ENCODE data around the gene CD40. TPM values are rescaled to one million over a fixed set of nuclear protein-coding genes. Genes with fewer than 3 reads are reported as not detected.
A peak's percentile ranks its signal among the peaks of the same experiment; 100 is the strongest.
"Not testable (repeated sequence)": the region's sequence is repeated elsewhere in the genome, so short reads cannot be mapped to it uniquely, and the experiment has no call there.

The CD40 gene
- total RNA-seq, 1 donor from 2014 or later, result 6.6 TPM

DNA sequence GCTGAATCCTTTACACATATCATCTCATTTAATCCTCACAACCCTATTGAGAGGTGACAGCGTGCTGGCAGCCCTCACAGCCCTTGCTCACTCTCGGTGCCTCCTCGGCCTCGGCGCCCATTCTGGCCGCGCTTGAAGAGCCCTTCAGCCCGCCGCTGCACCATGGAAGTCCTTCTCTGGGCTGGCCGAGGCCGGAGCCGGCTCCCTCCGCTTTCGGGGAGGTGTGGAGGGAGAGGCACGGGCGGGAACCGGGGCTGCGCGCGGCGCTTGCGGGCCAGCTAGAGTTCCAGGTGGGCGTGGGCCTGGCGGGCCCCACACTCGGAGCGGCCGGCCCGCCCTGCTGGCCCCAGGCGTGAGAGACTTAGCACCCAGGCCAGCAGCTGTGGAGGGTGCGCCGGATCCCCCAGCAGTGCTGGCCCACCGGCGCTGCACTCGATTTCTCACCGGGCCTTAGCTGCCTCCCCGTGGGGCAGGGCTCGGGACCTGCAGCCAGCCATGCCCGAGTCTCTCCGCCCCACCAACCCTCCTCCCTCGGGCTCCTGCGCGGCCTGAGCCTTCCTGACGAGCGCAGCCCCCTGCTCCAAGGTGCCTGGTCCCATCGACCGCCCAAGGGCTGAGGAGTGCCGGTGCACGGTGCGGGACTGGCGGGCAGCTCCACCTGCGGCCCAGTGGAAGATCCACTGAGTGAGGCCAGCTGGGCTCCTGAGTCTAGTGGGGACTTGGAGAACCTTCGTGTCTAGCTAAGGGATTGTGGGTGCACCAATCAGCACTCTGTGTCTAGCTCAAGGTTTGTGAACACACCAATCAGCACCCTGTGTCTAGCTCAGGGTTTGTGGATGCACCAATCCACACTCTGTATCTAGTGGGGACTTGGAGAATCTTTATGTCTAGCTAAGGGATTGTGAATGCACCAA, 26.2 kb upstream of the CD40 start:
- not testable (repeated sequence) for ATAC-seq; DNase-seq (ENCODE audit: low spot score)

DNA sequence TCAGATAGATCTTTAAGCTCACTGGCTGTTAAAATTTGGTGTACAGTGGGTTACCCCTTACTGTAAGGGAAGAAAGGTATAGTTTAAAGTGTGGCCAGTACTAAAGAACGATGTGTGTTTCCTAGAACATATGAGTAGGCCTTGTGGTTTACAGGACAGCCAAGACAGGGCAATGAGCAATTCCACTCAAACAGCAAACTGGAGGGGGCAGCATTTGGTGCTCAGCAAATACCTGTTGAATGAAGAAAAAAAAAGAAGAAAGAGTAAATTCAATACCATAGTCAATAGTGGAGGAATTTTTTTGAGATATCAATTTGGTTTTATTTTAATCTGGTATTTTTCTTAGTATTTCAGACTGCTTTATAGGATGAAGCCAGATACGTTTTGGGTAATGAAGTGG, 24.6 kb upstream of the CD40 start:
- no peak for ATAC-seq
- DNase-seq (ENCODE audit: low spot score), result no peak

DNA sequence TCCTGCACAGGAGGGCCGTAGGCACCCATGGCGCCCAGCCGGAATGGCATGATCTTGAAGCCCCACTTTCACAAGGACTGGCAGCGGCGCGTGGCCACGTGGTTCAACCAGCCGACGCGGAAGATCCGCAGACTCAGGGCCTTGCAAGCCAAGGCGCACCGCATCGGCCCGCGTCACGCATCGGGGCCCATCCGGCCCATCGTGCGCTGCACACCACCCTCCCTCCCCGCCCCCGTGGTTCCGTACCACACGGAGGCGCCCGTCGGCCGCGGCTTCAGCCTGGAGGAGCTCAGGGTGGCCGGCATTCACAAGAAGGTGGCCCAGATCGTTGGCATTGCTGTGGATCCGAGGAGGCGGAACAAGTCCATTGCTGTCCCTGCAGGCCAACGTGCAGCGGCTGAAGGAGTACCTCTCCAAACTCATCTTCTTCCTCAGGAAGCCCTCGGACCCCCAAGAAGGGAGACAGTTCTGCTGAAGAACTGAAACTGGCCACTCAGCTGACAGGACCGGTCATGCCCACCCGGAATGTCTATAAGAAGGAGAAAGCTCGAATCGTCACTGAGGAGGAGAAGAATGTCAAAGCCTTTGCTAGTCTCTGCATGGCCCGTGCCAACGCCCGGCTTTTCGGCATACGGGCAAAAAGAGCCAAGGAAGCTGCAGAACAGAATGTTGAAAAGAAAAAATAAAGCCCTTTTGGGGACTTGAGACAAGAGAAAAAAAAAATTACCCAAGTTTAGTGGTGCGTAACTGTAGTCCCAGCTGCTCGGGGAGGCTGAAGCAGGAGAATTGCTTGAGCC, 18.4 kb upstream of the CD40 start:
- no peak for DNase-seq (ENCODE audit: low spot score)
- peak; percentile 35 for ATAC-seq

DNA sequence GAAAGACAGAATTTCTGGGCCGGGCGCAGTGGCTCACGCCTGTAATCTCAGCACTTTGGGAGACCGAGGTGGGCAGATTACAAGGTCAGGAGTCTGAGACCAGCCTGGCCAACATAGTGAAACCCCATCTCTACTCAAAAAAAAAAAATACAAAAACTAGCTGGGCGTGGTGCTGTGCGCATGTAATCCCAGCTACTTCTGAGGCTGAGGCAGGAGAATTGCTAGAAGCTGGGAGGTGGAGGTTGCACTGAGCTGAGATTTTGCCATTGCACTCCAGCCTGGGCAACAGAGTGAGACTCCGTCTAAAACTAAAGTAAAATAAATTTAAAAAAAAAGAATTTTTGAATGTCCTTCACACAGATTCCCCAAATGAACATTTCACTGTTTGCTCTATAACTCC, 17.7 kb upstream of the CD40 start:
- ATAC-seq, result not testable (repeated sequence)

DNA sequence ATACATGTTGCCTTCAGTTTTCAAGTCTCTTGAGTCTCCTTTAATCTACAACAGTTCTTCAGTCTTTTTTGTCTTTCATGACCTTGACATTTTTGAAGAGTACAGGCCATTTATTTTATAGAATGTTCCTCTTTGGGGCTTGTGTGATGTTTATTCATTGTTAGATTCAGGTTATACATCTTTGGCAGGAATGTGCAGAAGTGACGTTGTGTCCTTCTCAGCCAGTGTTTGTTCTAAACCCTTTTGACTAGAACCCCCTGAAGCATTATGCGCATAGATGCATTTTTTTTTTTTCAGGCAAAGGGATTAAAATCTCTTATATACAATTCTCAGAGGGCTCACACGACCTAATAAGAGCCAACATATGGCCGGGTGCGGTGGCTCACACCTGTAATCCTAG, 17.1 kb upstream of the CD40 start:
- ATAC-seq, result no peak

More for the DNA sequence above, 17.7 kb upstream of the CD40 start:
- not testable (repeated sequence) for DNase-seq (ENCODE audit: low spot score)

DNA sequence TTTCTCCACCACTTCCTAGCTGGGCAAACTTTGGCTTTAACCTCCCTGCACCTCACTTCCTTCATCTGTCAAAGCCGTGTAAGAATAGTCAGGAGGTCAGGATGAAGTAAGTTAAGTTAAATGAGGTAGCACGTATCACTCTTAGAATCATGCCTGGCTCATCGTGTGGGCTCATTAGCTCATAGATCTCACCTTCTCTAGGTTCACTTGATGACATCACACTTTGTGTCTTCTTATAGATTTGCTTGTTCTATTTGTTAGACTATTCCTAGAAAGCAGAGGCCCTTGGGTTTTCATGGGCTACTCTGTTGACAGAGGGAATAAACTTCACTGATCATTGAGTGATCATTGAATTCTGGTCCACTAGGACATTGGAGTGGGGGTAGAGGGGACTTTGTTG, 16.2 kb upstream of the CD40 start:
- ATAC-seq, result no peak

More for the DNA sequence above, 17.1 kb upstream of the CD40 start:
- no peak for DNase-seq (ENCODE audit: low spot score)

DNA sequence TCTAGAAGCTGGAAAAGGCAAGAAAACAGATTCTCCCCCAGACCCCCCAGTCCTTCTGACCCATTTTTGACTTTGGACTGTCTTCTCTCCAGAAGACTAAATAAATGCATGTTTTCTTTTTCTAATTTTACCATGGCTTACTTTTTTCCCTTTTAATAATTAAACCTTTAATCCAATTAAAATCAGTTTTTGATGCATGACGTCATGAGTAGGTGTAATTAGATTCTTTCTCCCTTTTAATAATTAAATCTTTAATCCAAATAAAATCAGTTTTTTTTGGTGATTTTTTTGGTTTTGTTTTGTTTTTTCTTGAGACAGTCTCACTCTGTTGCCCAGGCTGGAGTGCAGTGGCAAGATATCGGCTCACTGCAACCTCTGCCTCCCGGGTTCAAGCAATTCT, 15.2 kb upstream of the CD40 start:
- ATAC-seq, result no peak
- DNase-seq (ENCODE audit: low spot score), result no peak

More for the DNA sequence above, 16.2 kb upstream of the CD40 start:
- no peak for DNase-seq (ENCODE audit: low spot score)

DNA sequence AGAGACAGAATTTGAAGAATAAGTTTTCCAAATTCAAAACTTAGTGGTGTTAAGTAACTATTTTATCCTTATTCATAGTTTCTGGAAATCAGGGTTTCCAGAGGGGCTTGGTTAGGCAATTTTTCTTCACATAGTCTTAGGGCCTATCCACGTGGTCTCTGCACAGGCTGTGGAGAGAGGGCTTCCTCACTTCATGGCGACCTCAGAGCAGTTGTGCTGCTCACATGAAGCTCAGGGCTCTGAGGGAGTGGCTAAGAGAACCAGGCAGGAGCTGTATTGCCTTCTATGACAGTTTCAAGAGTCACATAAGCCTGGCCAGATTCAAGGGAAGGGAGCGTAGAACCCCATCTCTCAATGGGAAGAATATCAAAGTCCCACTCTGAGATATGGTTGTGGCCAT, 13.9 kb upstream of the CD40 start:
- DNase-seq (ENCODE audit: low spot score) (no peak), ATAC-seq (no peak)

DNA sequence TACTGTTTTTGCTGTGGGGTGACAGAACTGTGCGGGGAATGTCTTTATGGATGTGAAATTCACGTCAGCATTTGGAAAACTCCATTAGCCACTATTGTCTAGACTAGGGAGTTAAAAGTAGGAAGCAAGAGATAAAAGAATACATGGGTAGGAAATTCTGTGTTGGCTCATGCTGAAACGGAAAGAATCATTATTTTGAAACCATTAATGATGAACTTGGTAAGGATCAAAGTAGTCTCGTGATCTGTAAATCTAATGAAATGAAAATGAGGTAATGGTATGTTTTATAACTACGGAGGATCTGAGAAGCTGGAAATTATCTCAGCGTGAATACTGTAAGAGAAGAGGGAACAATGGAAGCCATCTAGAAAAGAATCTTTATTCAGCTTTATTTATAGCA, 11.1 kb upstream of the CD40 start:
- DNase-seq (ENCODE audit: low spot score) (no peak), ATAC-seq (no peak)

DNA sequence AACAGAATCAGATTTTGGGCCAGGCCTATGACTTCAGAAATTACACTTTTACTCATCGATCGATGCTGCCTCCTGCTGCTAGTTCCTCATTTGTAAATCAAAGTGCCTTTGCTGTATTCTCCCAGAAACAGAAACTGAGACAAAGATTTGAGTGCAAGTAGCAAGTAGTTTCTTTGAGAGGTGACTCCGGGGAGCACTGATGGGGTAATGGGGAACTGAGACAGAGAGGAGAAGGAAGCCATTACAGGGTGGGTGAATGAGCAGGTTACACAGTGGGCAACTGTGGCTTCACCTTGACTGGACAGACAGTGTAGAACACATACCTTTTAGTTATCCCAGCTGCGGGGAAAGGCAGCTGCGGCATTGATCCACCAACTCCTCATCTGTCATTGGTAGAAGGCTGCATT, 9.7 kb upstream of the CD40 start:
- no peak for ATAC-seq
- no peak for DNase-seq (ENCODE audit: low spot score)

DNA sequence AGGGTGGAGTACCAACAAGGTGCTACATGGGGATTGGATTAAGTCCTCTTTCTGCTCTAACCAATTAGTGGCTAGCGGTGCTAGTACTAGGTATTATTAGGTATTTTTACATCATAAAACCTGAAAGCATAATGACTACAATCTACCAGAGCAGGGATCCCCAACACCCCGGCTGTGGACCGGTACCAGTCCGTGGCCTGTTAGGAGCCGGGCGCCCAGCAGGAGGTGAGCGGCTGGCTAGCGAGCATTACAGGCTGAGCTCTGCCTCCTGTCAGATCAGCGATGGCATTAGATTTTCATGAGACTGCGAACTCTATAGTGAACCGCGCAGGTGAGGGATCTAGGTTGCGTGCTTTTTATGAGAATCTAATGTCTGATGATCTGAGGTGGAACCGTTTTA, 9.1 kb upstream of the CD40 start:
- ATAC-seq, result no peak
- DNase-seq (ENCODE audit: low spot score), result no peak

DNA sequence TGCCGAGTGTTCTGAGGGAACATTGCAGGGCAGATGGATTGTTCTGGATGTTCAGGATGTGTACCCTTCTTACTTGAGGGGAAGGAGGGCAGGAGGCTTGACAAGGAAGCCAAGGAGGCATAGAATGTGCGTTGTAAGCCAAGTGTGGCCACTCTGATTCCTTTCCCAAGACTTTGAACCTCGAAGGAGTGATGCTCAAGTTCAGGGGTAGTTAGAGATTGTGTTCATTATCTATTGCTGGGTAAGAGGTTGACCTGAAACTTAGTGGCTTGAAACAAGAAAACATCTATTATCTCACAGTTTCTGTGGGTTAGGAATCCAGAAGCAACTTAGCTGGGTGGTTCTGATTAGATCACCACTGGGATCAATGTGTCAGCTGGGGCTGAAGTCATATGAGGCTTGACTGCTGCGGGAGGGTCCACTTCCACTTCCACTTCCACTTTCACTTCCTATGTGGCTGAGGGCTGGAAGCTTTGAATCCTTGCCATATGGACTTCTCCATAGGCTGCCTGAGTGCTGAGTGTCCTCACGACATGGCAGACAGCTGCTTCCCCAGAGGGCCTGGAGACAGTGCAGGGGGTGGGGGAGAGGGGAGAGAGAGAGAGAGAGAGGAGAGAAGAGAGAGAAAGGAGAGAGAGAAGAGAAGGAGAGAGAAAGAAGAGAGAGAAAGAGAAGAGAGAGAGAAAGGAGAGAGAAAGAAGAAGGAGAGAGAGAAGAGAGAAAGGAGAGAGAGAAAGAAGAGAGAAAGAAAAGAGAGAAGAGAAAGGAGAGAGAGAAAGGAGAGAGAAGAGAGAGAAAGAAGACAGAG, 6.9 kb upstream of the CD40 start:
- no peak for DNase-seq (ENCODE audit: low spot score)
- peak; percentile 43 for ATAC-seq

DNA sequence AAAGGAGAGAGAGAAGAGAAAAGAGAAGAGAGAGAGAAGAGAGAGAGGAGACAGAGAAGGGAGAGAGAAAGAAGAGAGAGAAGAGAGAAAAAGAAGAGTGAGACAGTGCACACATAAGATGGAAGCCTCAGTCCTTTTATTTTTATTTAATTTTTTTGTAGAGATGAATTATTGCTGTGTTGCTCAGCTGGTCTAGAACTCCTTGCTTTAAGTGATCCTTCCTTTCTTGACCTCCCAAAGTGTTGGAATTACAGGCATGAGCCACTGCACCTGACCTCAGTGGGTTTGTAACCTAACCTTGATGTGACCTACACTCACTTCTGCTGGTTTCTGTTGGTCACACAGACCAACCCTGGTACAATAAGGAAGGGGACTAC, 6.3 kb upstream of the CD40 start:
- ATAC-seq (no peak), DNase-seq (ENCODE audit: low spot score) (no peak)

DNA sequence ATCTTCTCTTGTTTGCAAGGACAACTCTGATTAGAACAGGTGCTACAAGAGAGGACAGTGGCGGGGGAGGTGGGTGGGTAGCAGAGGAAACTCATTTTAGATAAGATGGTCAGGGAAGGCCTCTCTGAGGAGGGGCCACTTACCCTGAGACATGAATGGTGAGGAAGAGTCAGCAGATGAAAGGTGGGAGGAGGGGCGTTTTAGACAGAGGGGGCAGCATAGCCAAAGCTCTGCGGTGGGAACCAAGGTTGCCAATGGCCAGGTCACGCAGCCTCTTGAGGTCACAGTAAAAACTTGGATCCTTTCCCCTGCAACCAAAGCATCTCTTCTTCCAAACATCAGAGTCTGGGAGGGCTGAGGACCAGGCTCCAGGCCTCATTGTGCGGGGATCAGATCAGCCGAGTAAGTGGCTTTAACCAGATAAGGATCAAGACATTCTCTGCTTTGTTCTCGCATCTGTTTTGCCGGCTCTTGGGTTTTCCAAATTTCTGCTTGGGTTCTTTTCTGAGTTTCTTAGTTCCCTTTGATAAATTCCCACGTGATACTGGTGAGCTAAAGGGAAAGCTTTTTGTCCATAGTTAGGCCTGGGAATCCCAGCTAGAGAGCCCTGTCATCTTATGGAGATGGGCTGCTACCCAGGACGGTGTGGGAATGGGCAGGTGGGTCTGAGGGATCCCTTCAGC, 5.5 kb upstream of the CD40 start:
- DNase-seq (ENCODE audit: low spot score) (no peak), ATAC-seq (no peak)

DNA sequence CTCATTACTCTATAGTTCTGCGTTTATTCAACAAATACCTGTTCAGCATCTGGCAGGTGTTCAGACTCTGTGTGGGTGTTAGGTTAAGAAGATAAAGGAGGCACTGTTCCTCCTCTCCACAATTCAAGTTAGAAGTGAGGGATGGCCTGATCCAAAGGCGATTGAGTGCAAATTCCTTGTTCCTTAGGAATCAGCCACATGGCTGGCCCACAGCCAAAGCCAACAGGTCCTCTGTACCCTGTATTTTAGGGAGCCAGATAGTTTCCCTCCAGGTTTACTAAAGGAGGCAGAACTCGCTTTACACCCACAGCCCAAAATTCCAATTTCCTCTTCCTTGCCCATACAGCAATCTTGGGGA, 5.0 kb upstream of the CD40 start:
- ATAC-seq, result no peak
- DNase-seq (ENCODE audit: low spot score), result no peak

DNA sequence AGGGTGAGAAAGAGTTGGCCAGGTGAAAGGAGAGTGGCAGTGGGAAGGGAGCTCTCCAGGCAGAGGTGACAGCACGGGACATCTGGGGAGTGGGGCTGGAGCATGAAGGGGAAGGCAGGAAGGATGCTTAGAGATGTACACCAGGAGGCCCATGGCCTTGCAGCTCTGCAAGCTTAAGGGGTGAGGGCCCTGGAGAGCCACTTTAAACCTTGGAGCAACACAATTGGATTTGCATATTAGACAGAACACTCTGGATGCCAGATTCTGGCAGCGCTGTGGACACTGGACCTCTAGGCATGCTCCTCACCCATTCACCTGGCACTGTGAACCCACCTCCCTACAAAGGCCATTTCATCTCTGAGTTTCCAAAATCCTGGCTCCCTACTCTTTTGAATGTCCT, 3.7 kb upstream of the CD40 start:
- ATAC-seq (no peak), DNase-seq (ENCODE audit: low spot score) (no peak)

DNA sequence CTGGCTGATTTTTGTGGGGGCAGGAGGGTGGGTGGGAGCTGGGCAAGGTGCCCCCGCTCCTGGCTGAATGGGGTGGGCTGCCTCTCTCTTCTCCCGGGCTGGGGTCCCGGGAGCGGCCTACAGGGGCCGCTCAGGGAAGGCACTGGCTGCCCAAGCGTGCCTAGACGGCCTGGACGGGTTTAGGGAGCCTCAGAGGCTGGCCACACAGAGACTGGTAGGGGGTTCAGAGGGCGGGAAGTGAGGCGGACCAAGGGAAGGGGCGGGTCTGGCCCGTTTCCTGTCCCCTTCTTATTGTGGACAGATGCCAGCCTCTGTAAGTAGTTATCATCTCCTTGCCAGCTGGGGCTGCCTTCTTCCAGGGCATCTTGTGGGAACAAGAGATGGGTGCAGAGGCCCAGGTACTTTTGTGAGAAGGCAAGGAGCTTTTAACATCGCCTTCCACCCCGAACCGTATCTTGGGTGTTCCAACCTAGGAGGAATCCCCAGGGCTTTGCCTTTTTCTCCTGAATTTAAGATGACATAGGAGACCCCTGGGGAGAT, 437 bp downstream of the CD40 start:
- ATAC-seq (peak; percentile 60), DNase-seq (ENCODE audit: low spot score) (peak; percentile 48)

DNA sequence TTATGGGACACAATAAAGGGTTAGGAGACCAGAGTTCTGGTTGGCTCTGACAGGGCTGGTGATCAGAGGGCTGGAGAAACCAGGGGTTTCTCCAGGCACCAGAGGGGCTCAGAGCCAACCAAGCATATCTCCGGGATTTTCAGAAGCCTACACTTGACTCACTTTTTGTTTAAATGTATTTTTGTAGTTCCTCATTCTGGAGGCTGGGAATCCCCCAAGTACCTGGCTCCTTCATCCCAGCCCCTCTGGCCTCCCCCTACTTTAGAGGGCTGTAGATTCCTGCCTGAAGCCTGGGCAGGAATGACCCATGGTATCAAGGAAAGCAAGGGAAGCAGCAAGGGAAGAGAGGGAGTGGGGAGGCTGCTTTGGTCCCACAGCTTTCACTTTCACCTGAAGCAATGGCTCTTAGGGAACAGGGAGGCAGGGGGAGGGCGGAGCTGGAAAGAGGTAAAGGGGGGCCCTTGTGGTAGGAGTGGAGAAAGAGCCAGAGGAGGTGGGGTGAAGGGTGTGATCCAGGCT, 973 bp downstream of the CD40 start:
- ATAC-seq, result no peak

DNA sequence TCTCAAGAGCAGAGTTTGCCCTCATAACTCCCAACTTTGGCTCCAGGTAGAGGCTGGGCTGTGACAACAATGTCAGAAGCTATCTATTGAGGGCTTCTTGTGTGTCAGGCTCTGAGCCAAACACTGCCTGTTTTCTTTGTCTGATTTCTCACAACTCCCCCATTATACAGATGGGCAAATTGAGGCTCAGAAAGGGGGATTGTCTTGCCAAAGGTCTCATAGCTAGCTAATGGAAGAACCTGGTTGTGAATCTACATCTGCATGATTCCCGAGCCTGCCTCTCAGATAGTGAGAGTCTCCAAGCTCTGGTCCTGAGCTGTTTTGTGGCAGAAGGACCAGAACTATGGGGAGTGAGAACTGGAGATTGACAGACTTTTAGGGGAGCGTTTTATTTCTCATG, 1.4 kb downstream of the CD40 start:
- DNase-seq (ENCODE audit: low spot score) (peak; percentile 33), ATAC-seq (no peak)

More for the DNA sequence above, 973 bp downstream of the CD40 start:
- peak; percentile 40 for DNase-seq (ENCODE audit: low spot score)

DNA sequence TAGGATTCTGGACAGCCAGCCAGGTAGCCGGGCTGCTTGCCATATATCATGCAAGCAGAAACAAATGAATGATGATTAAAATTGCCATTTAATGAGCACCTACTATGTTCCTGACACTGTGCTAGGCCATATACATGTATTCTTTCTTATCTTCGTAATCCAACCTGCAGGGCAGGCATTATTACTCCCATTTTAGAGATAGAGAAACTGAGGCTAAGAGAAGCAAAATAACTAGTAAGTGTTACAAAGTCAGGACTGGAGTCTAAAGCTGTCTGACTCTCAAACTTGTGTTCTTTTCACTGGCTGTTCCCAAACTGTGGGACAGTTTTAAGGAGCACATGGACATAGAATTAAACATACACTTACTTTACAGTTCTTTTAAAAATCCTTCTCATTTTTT, 2.0 kb downstream of the CD40 start:
- no peak for ATAC-seq

More for the DNA sequence above, 2.0 kb downstream of the CD40 start:
- no peak for DNase-seq (ENCODE audit: low spot score)
